ENCODE data around the gene RAB30.

Gene RAB30

DNA sequence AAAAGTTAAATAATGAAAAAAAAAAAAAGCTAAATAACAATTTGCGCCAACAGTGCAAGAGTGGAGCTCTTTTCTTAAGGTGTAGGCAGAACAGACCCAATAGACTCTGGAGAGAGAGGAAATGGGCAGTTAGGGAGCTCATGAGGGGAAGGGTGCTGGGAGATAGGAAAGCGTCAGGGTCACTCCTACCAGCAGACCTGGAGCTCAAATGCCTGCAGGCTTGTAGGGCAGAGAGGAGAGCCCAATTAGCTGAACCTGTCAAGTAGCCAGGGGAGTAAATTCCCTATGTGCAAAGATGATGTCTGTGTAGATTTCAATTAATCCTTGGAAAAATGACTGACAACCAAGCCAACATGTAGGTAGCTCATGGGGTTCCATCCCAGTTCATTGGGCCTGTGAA is 73.0 kb downstream of the RAB30 start:
- Mint-ChIP-seq H3K4me3 (no peak overlapping the region), H3K4me1 (peaks cover 13% of the 10 kb centered on the region), H3K36me3 (ENCODE audit: insufficient read depth) (peaks cover 2% of the 10 kb centered on the region), H3K9me3 (no peaks in the 10 kb centered on the region), H3K27me3 (no peaks in the 10 kb centered on the region), H3K27ac (ENCODE audit: low read depth) (no peak overlapping the region)
- ATAC-seq (replicated peaks; ENCODE audit: extremely low read depth, poor library complexity, severe bottlenecking) (no peak), DNase-seq (ENCODE audit: low spot score in 2 of 2) (no peak)

DNA sequence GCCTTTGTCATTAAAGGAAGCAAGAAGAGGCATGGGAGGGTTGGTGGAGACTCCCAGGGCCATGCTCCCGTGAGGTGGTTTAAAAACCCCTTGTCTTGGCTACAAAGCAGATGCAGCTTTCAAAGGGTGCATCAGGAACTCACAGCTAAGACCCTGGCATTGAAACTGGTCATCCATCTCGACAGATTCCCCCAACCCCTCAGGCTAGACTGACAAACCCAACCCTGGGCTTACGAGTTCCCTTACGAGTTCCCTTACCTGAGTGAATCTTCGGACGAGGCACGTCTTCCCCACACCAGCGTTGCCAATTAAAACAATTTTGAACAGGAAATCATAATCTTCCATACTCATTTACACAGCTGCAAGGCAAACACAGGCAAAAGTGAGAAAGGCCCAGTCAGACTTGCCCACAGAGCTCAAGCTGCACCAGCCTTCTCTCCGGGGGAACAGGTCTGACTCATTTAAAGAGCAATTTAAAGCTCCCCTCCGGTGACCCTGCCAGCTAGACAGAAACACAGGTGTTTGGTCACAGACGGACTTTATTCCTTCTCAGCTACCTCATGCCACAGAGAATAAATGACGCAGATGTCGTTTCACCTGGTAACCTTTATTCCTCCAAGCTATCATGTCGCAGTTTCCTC is 74.6 kb downstream of the RAB30 start:
- H3K9me3 Mint-ChIP-seq = no peaks in the 10 kb centered on the region
- H3K4me3 Mint-ChIP-seq = no peak overlapping the region
- ATAC-seq (replicated peaks; ENCODE audit: extremely low read depth, poor library complexity, severe bottlenecking) (no peak), DNase-seq (ENCODE audit: low spot score in 2 of 2) (no peak)
- H3K36me3 Mint-ChIP-seq (ENCODE audit: insufficient read depth) = peaks cover 6% of the 10 kb centered on the region
- no peak overlapping the region for H3K27ac Mint-ChIP-seq (ENCODE audit: low read depth)
- peaks cover 8% of the 10 kb centered on the region for H3K4me1 Mint-ChIP-seq
- H3K27me3 Mint-ChIP-seq = no peaks in the 10 kb centered on the region

DNA sequence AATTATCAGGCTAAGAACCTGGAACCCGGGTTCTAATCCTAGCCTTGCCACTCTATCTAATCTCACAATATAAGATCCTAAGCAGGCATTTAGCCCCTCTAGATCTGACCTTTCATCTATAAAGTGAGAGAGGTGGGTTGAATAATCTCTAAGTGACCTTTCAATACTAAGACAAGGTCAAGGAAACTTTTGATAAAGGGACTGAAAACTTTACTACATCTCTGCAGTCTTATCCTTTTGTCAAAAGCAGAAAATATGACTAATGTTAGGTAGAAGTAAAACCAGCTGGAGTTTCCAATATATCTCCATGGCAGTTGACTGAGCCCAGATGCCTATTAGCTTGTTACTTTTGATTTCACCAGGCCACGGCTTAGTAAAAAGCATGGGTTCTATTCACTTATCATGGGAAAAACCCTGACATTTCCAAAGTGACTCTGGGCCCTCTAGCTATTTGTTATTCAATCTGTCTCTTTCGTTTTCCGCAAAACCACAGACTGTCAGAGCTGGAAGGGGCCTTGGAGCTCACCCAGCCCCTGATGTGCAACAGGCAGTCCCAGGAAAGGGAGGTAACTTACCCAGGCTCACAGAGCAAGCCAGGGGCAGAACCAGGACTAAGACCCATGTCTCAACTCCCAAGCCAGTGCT is 75.8 kb downstream of the RAB30 start:
- no peaks in the 10 kb centered on the region for H3K9me3 Mint-ChIP-seq
- peaks cover 6% of the 10 kb centered on the region for H3K4me1 Mint-ChIP-seq
- H3K27me3 Mint-ChIP-seq = no peaks in the 10 kb centered on the region
- peaks cover 6% of the 10 kb centered on the region for H3K36me3 Mint-ChIP-seq (ENCODE audit: insufficient read depth)
- ATAC-seq (replicated peaks; ENCODE audit: extremely low read depth, poor library complexity, severe bottlenecking) (no peak), DNase-seq (ENCODE audit: low spot score in 2 of 2) (no peak)
- no peak overlapping the region for H3K27ac Mint-ChIP-seq (ENCODE audit: low read depth)
- no peak overlapping the region for H3K4me3 Mint-ChIP-seq

DNA sequence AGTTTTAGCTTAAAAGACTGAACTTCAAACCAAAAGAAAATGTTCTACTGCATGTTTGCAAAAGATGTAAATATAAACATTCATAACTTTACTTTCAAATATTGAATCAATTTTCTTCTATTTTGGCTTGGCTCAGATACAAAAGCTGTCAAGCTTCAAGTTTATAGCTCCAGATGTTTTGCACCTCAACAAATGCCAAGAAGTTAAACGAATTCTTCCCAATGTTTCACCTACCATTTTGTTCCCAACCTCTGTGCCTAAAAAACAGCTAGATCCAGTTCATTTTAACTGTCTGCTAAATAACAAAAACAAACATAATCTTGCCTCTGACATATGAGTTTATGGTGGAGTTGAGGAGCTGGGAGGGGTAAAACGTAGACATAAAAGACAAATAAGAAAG is 76.5 kb downstream of the RAB30 start:
- H3K27me3 Mint-ChIP-seq = no peaks in the 10 kb centered on the region
- no peak overlapping the region for H3K27ac Mint-ChIP-seq (ENCODE audit: low read depth)
- no peaks in the 10 kb centered on the region for H3K9me3 Mint-ChIP-seq
- DNase-seq (ENCODE audit: low spot score in 2 of 2) (no peak), ATAC-seq (replicated peaks; ENCODE audit: extremely low read depth, poor library complexity, severe bottlenecking) (no peak)
- H3K4me3 Mint-ChIP-seq = no peak overlapping the region
- H3K36me3 Mint-ChIP-seq (ENCODE audit: insufficient read depth) = peaks cover 6% of the 10 kb centered on the region
- peaks cover 8% of the 10 kb centered on the region for H3K4me1 Mint-ChIP-seq

DNA sequence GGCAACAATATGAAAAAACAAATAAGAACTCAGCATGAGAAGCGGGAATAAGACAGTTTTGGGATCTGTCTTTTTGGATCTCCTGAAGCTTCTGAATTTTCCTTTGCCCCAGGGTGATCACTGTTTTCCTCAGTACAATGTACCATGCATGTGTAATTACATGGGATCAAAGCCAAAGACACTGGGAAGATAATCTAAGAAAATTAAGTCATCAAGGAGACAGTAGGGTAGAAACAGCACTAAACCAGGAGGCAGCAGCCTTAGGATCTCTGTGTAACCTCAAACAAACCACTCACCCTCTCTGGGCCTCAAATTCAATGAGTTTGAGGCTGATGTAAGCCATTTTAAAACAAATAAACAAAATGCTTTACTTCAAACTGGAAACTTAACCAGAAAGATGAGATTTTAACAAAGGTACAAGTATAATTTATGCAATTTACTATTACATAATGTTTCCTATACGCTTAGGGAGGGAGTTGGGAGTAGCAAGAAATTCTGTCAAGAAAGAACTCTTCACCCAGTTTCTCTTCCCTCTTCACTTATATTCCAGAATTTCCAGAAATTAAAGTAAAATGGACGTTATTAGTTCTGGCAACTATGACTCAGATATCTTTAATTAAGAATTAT is 77.0 kb downstream of the RAB30 start:
- DNase-seq (ENCODE audit: low spot score in 2 of 2) (no peak), ATAC-seq (replicated peaks; ENCODE audit: extremely low read depth, poor library complexity, severe bottlenecking) (no peak)
- Mint-ChIP-seq H3K36me3 (ENCODE audit: insufficient read depth) (peaks cover 6% of the 10 kb centered on the region), H3K9me3 (no peaks in the 10 kb centered on the region), H3K4me3 (no peak overlapping the region), H3K27ac (ENCODE audit: low read depth) (no peak overlapping the region), H3K27me3 (no peaks in the 10 kb centered on the region), H3K4me1 (peaks cover 13% of the 10 kb centered on the region)

DNA sequence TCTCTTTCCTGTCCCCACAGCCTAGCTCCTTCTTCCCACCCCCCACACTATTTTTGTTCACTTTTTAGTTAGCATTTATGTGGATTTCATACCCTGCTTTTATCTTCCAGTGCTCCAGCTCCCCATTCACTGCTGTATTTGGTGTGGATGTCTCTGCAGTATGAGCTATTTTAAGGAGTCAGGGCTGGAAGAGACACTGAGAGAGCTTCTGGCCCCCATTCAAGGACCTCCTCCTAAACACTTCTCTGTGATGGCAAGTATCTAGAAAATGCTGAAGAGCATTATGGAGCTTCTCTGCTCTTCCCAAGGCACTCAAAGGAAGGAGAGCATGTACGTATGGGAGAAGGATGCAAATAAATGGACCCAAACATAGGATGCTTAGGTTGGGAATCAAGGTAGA is 79.5 kb downstream of the RAB30 start:
- Mint-ChIP-seq H3K27me3 (no peaks in the 10 kb centered on the region), H3K27ac (ENCODE audit: low read depth) (peak overlapping the region; percentile 65), H3K4me1 (peaks cover 13% of the 10 kb centered on the region), H3K4me3 (no peak overlapping the region), H3K9me3 (no peaks in the 10 kb centered on the region), H3K36me3 (ENCODE audit: insufficient read depth) (peaks cover 4% of the 10 kb centered on the region)
- ATAC-seq (replicated peaks; ENCODE audit: extremely low read depth, poor library complexity, severe bottlenecking) (no peak), DNase-seq (ENCODE audit: low spot score in 2 of 2) (no peak)

DNA sequence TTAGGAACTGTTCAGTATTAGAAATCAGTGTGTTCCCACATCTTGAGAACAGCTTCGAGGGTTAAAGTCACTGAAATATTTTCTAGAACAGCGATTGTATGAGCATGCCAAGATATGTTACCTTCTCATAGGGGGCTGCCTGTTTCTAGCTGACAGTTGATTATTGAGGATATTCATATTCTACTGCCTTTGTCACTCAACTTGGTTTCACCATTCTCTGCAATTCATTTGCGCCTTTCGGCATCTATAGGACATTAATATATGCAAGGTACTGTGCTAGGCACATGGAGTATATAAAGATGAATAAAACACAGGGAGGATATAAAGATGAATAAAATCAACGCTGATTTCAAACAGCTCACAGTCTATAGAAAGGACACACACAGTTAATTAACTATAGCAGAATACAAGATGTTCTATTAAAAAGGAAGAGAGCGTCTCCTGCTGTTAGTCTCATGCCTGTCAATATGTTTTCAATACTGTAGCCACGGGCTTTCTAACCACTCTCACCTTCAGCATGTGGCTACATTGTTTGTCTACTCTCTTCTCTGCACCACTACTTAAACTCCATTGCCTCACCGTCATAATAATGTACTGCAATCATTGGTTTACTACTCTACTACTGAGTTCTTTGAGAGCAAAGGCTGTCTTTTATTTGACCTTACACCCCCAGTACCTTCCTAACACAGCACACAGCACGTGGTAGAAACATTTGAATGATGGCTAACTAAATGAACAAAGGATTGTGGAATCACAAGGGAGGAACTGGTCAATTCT is 81.9 kb downstream of the RAB30 start:
- H3K36me3 Mint-ChIP-seq (ENCODE audit: insufficient read depth) = peaks cover 6% of the 10 kb centered on the region
- ATAC-seq (replicated peaks; ENCODE audit: extremely low read depth, poor library complexity, severe bottlenecking) = peak; percentile 56
- no peaks in the 10 kb centered on the region for H3K9me3 Mint-ChIP-seq
- no peak overlapping the region for H3K27ac Mint-ChIP-seq (ENCODE audit: low read depth)
- no peaks in the 10 kb centered on the region for H3K27me3 Mint-ChIP-seq
- peaks cover 13% of the 10 kb centered on the region for H3K4me1 Mint-ChIP-seq
- DNase-seq (ENCODE audit: low spot score in 2 of 2) = no peak
- no peak overlapping the region for H3K4me3 Mint-ChIP-seq

DNA sequence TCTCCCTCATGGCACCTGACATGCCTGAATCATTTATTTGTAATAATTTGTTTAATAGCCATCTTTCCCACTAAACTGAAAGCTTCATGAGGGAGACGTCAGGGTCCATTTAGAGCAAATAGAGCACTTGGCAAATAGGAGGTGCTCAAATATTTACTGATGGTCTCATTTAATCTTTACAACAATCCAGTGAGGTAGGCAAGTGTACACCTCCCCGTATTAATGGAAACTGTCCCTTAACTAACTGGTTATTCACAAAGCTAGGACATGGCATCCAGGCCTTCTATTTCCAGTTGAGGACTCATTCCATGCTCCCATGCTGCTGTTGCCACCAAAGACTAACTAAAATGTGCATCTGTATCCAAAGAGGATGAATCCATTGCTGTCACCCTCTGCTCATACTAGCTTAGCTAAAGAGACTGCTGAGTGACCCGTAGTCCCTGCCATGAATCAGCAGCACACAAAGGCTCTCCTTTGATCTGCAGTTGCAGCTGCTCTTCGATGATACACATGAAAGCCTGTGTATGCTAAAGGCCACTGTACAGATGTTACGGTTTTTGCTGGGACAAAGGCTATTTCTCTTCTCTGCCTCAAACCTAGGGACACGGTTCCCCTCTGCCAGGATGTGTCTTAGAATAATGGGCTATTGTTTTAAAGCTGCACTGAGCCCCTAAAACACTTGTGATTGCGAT is 82.6 kb downstream of the RAB30 start:
- no peak overlapping the region for H3K4me3 Mint-ChIP-seq
- H3K9me3 Mint-ChIP-seq = no peaks in the 10 kb centered on the region
- peaks cover 7% of the 10 kb centered on the region for H3K36me3 Mint-ChIP-seq (ENCODE audit: insufficient read depth)
- ATAC-seq (replicated peaks; ENCODE audit: extremely low read depth, poor library complexity, severe bottlenecking) = no peak
- H3K27me3 Mint-ChIP-seq = no peaks in the 10 kb centered on the region
- H3K27ac Mint-ChIP-seq (ENCODE audit: low read depth) = no peak overlapping the region
- H3K4me1 Mint-ChIP-seq = peaks cover 10% of the 10 kb centered on the region
- DNase-seq (ENCODE audit: low spot score in 2 of 2) = no peak

DNA sequence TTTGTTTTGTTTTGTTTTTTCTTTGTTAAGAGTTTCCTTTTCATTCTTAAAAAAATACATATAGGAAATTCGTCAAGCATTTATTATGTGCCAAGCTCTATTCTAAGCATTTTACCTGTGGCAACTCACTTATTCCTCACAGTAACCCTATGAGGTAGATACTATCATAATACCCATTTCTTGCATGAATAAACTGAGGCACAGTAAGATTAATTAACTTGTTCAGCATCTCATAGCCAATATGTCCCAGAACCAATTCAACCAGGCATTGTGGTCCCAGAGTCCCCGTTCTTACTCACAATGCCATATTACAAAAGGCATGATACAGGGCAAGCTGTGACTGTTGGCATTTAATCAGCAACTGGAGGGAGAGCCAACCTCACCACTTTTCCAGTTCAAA is 83.7 kb downstream of the RAB30 start:
- peaks cover 9% of the 10 kb centered on the region for H3K36me3 Mint-ChIP-seq (ENCODE audit: insufficient read depth)
- DNase-seq (ENCODE audit: low spot score in 2 of 2) (no peak), ATAC-seq (replicated peaks; ENCODE audit: extremely low read depth, poor library complexity, severe bottlenecking) (no peak)
- no peaks in the 10 kb centered on the region for H3K9me3 Mint-ChIP-seq
- no peaks in the 10 kb centered on the region for H3K27me3 Mint-ChIP-seq
- H3K4me1 Mint-ChIP-seq = peaks cover 7% of the 10 kb centered on the region
- no peak overlapping the region for H3K27ac Mint-ChIP-seq (ENCODE audit: low read depth)
- H3K4me3 Mint-ChIP-seq = no peak overlapping the region

DNA sequence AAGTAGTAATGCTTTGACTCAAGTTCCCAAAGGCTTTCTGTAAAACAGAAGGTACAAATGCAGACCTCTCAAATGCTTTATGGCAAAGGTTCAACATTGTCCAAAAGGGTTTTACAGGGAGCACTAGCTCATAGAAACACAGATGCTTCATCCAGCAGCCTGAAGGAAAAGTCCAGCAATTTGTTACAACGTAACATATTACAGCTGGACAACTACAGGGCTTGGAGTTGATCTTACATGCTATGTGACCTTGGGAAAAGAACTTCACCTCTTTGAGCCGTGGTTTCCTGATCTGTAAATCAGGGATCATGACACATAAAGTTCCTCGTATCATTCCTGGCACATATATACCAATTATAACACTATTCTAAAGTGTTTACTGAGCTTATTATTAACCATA is 85.3 kb downstream of the RAB30 start:
- H3K4me3 Mint-ChIP-seq = no peak overlapping the region
- peaks cover 8% of the 10 kb centered on the region for H3K36me3 Mint-ChIP-seq (ENCODE audit: insufficient read depth)
- H3K4me1 Mint-ChIP-seq = peaks cover 7% of the 10 kb centered on the region
- no peak for ATAC-seq (replicated peaks; ENCODE audit: extremely low read depth, poor library complexity, severe bottlenecking)
- no peak overlapping the region for H3K27ac Mint-ChIP-seq (ENCODE audit: low read depth)
- no peaks in the 10 kb centered on the region for H3K9me3 Mint-ChIP-seq
- DNase-seq (ENCODE audit: low spot score in 2 of 2) = no peak
- H3K27me3 Mint-ChIP-seq = no peaks in the 10 kb centered on the region

DNA sequence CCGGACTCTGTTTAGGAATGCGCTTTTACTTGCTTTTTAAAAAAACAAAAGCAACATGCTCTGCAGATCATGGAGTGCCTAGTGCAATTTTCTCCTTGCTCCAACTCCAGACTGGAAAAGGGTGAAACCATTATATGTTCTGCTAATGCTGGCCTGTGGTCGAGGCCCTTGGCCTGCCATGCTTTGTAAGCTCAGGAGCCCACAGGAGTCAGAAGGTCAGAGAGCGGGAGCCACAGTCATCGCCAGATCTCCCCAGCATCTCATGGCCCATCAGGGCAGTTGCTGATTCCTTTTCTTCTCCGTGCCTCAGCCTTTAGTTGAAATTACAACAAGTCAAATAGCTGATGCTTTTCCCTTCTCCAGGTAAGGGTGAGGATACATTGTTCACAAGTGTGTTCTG is 89.8 kb downstream of the RAB30 start:
- Mint-ChIP-seq H3K9me3 (no peaks in the 10 kb centered on the region), H3K4me1 (peaks cover 12% of the 10 kb centered on the region), H3K36me3 (ENCODE audit: insufficient read depth) (peaks cover 9% of the 10 kb centered on the region), H3K27ac (ENCODE audit: low read depth) (no peak overlapping the region), H3K27me3 (no peaks in the 10 kb centered on the region), H3K4me3 (no peak overlapping the region)
- ATAC-seq (replicated peaks; ENCODE audit: extremely low read depth, poor library complexity, severe bottlenecking) = no peak
- DNase-seq (ENCODE audit: low spot score in 2 of 2) = no peak

DNA sequence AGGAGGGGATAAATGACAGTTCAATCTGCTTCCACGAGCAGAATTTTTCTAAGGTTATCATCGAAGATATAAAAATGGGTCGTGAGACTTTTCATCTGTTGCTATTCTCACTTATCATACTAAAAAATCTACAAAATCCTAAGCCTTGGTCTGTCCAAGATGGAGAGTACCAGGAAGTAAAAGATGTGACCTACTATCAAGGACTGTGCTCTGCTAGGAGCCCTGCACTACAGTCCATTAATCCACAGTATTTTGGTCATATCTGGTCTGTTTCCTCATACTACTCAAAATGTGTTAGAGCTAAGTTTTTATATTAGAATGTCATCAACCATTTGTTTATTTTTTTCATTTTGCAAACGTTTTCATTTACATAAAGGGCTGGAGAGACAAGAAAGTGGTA is 90.8 kb downstream of the RAB30 start:
- H3K27me3 Mint-ChIP-seq = no peaks in the 10 kb centered on the region
- H3K27ac Mint-ChIP-seq (ENCODE audit: low read depth) = no peak overlapping the region
- DNase-seq (ENCODE audit: low spot score in 2 of 2) = no peak
- no peak for ATAC-seq (replicated peaks; ENCODE audit: extremely low read depth, poor library complexity, severe bottlenecking)
- peaks cover 12% of the 10 kb centered on the region for H3K4me1 Mint-ChIP-seq
- H3K9me3 Mint-ChIP-seq = no peaks in the 10 kb centered on the region
- no peak overlapping the region for H3K4me3 Mint-ChIP-seq
- H3K36me3 Mint-ChIP-seq (ENCODE audit: insufficient read depth) = peaks cover 8% of the 10 kb centered on the region

Measured in central memory CD8-positive, alpha-beta T cell (primary cell).